Stimulated activated CD8-positive, alpha-beta memory T cell treated with anti-CD3 and anti-CD28 coated beads, Interleukin-12 subunit alpha, Interleukin-12 subunit beta, amount 100 ng/mL, for 24 hours (primary cell): Measurements from ENCODE around the gene SNX9.

Experiments
- DNase-seq: peaks from one replicate; pipeline ENCODE4 v3.0.0-alpha.2; 2020; ENCODE audit errors: extremely low read depth

The SNX9 gene

GRCh38 chr6:157859775-157860504 is 36.9 kb downstream of the SNX9 start:
- DNase-seq: no peak

GRCh38 chr6:157860505-157860991 is 37.5 kb downstream of the SNX9 start:
- DNase-seq: no peak

- no peak for DNase-seq
These were observed 38.1 kb downstream of the SNX9 start for GRCh38 chr6:157861184-157861583.

GRCh38 chr6:157861814-157862213 is 38.8 kb downstream of the SNX9 start:
- DNase-seq: no peak

GRCh38 chr6:157862706-157863105 is 39.7 kb downstream of the SNX9 start:
- DNase-seq: no peak

- no peak for DNase-seq
These were observed 41.2 kb downstream of the SNX9 start for GRCh38 chr6:157864185-157864761.

- no peak for DNase-seq
These were observed 42.2 kb downstream of the SNX9 start for GRCh38 chr6:157865249-157865648.

GRCh38 chr6:157867155-157867559 is 44.1 kb downstream of the SNX9 start:
- DNase-seq: no peak

- no peak for DNase-seq
These were observed 44.9 kb downstream of the SNX9 start for GRCh38 chr6:157867981-157868380.

- no peak for DNase-seq
These were observed 45.8 kb downstream of the SNX9 start for GRCh38 chr6:157868835-157869234.

- no peak for DNase-seq
These were observed 46.7 kb downstream of the SNX9 start for GRCh38 chr6:157869673-157870302.

GRCh38 chr6:157873735-157874344 is 50.8 kb downstream of the SNX9 start:
- peak; percentile 57 for DNase-seq

- DNase-seq: no peak
These were observed 54.1 kb downstream of the SNX9 start for GRCh38 chr6:157877149-157877548.

- no peak for DNase-seq
These were observed 54.8 kb downstream of the SNX9 start for GRCh38 chr6:157877573-157878438.

GRCh38 chr6:157879034-157879872 is 56.2 kb downstream of the SNX9 start:
- DNase-seq: no peak

- no peak for DNase-seq
These were observed 56.8 kb downstream of the SNX9 start for GRCh38 chr6:157879873-157880254.

- no peak for DNase-seq
These were observed 57.5 kb downstream of the SNX9 start for GRCh38 chr6:157880534-157880933.

- DNase-seq: no peak
These were observed 58.3 kb downstream of the SNX9 start for GRCh38 chr6:157881342-157881741.

GRCh38 chr6:157884756-157885155 is 61.7 kb downstream of the SNX9 start:
- no peak for DNase-seq

- DNase-seq: no peak
These were observed 62.3 kb downstream of the SNX9 start for GRCh38 chr6:157885211-157885788.
